Mesenchymal stem cell (in vitro differentiated cells and primary cell): ENCODE measurements around the gene SLC2A9.
"Not testable (repeated sequence)": the region's sequence is repeated elsewhere in the genome, so short reads cannot be mapped to it uniquely, and the experiment has no call there.

Experiments
- DNase-seq: peaks from one replicate; pipeline ENCODE4 v3.0.0-alpha.2; 2013
- H2AFZ ChIP-seq: one replicate; pipeline ENCODE4 v1.6.1; 2013; ENCODE audit warnings: low read depth, mild to moderate bottlenecking, control low read depth, inconsistent platforms, low read length, moderate library complexity
- H2AK5ac ChIP-seq: 2 replicates; pipeline ENCODE4 v1.6.1; 2013; ENCODE audit warnings: low read length, moderate library complexity, mild to moderate bottlenecking, inconsistent platforms; ENCODE audit not compliant: severe bottlenecking
- H2BK120ac ChIP-seq: one replicate; pipeline ENCODE4 v1.6.1; 2013; ENCODE audit warnings: low read depth, mild to moderate bottlenecking, inconsistent platforms, low read length, moderate library complexity
- H2BK12ac ChIP-seq, 2 experiments: one replicate each; pipeline ENCODE4 v1.6.1; 2013; ENCODE audit warnings: inconsistent platforms in 2 of 2, low read length in 2 of 2, mild to moderate bottlenecking in 2 of 2, moderate library complexity in 2 of 2, control low read depth in 1 of 2
- H2BK15ac ChIP-seq: one replicate; pipeline ENCODE4 v1.6.1; 2013; ENCODE audit warnings: mild to moderate bottlenecking, low read depth, inconsistent platforms; ENCODE audit not compliant: poor library complexity, severe bottlenecking
- H2BK5ac ChIP-seq: 2 replicates; pipeline ENCODE4 v1.6.1; 2013; ENCODE audit warnings: low read depth, mild to moderate bottlenecking, low read length, control low read depth, inconsistent platforms; ENCODE audit not compliant: poor library complexity, severe bottlenecking
- H3K14ac ChIP-seq, 2 experiments: one replicate each; pipeline ENCODE4 v1.6.1; 2013; ENCODE audit warnings: inconsistent platforms in 2 of 2, low read length in 2 of 2, control low read depth in 1 of 2, mild to moderate bottlenecking in 1 of 2, moderate library complexity in 1 of 2
- H3K18ac ChIP-seq, 2 experiments: one replicate each; pipeline ENCODE4 v1.6.1; 2013; ENCODE audit warnings: inconsistent platforms in 2 of 2, low read length in 2 of 2, control low read depth in 1 of 2, low read depth in 1 of 2, mild to moderate bottlenecking in 1 of 2
- H3K23ac ChIP-seq, 2 experiments: one replicate each; pipeline ENCODE4 v1.6.1; 2013; ENCODE audit warnings: inconsistent platforms in 2 of 2, low read length in 2 of 2, mild to moderate bottlenecking in 2 of 2, moderate library complexity in 2 of 2, control low read depth in 1 of 2
- H3K27ac ChIP-seq: 2 replicates; pipeline ENCODE4 v1.5.1; 2013; ENCODE audit warnings: mild to moderate bottlenecking, moderate library complexity, low read length, control low read depth, inconsistent platforms; ENCODE audit not compliant: poor library complexity, severe bottlenecking
- H3K27me3 ChIP-seq, 2 experiments: 2 replicates each; pipeline versions ENCODE4 v1.6.1 to v1.7.0; 2013; ENCODE audit warnings: low read length in 2 of 2, mild to moderate bottlenecking in 2 of 2, moderate library complexity in 2 of 2, control low read depth in 1 of 2, inconsistent platforms in 1 of 2; ENCODE audit not compliant: control insufficient read depth in 1 of 2, insufficient read depth in 1 of 2
- H3K36me3 ChIP-seq, 2 experiments: 2 replicates each; pipeline versions ENCODE4 v1.6.1 to v1.7.0; 2013; ENCODE audit warnings: low read length in 2 of 2, control low read depth in 1 of 2, inconsistent platforms in 1 of 2, low read depth in 1 of 2, mild to moderate bottlenecking in 1 of 2; ENCODE audit not compliant: insufficient read depth in 2 of 2, control insufficient read depth in 1 of 2
- H3K4ac ChIP-seq, 2 experiments: one replicate each; pipeline ENCODE4 v1.6.1; 2013; ENCODE audit warnings: inconsistent platforms in 2 of 2, low read length in 2 of 2, mild to moderate bottlenecking in 2 of 2, moderate library complexity in 2 of 2, control low read depth in 1 of 2, low read depth in 1 of 2
- H3K4me1 ChIP-seq: 2 replicates; pipeline ENCODE4 v1.6.1; 2013; ENCODE audit warnings: low read depth, low read length, control low read depth; ENCODE audit not compliant: control insufficient read depth, insufficient read depth
- H3K4me2 ChIP-seq: 2 replicates; pipeline ENCODE4 v1.6.1; 2013; ENCODE audit warnings: low read length, mild to moderate bottlenecking, inconsistent platforms; ENCODE audit not compliant: poor library complexity, severe bottlenecking
- H3K4me3 ChIP-seq, 2 experiments: 2 replicates each; pipeline versions ENCODE4 v1.5.1 to v1.7.0; 2013; ENCODE audit warnings: low read length in 2 of 2, mild to moderate bottlenecking in 2 of 2, control low read depth in 1 of 2, low read depth in 1 of 2; ENCODE audit not compliant: insufficient read depth in 1 of 2
- H3K79me1 ChIP-seq: replicated peaks from 2 replicates; pipeline ENCODE4 v1.6.1; 2013; ENCODE audit warnings: mild to moderate bottlenecking, control low read depth, low read length, inconsistent platforms; ENCODE audit not compliant: poor library complexity, severe bottlenecking
- H3K9ac ChIP-seq: 2 replicates; pipeline ENCODE4 v1.7.0; 2013; ENCODE audit warnings: mild to moderate bottlenecking, low read length, moderate library complexity
- H3K9me3 ChIP-seq: 2 replicates; pipeline ENCODE4 v1.7.0; 2013; ENCODE audit warnings: mild to moderate bottlenecking, low read length; ENCODE audit not compliant: control insufficient read depth
- H4K8ac ChIP-seq: one replicate; pipeline ENCODE4 v1.6.1; 2013; ENCODE audit warnings: inconsistent platforms, mild to moderate bottlenecking, low read length, moderate library complexity
- H4K91ac ChIP-seq: one replicate; pipeline ENCODE4 v1.6.1; 2013; ENCODE audit warnings: mild to moderate bottlenecking, low read length, inconsistent platforms
- WGBS: methylation state at CpG from one replicate; pipeline ENCODE4 v1.1.7; 2013; ENCODE audit warnings: mixed read lengths; 5-methylcytosine and 5-hydroxymethylcytosine counted together

SLC2A9 gene

GRCh38 chr4:9808077-9808476, 213.2 kb downstream of the SLC2A9 start:
- no peaks in the 10 kb centered on the region for H3K36me3 ChIP-seq
- no peak overlapping the region for H3K18ac ChIP-seq
- no peak overlapping the region for H3K27ac ChIP-seq
- H2BK15ac ChIP-seq, result no peak overlapping the region
- WGBS, result 86% methylated on average over 5 of the region's 5 CpGs
- no peaks in the 10 kb centered on the region for H3K79me1 ChIP-seq
- H2BK12ac ChIP-seq, result no peak overlapping the region
- H3K4me2 ChIP-seq, result no peak overlapping the region
- H3K23ac ChIP-seq, result no peak overlapping the region
- no peak for DNase-seq
- H3K27me3 ChIP-seq, result peaks cover 0 to 5% of the 10 kb centered on the region in 2 experiments
- no peak overlapping the region for H2BK120ac ChIP-seq
- H3K14ac ChIP-seq, result no peak overlapping the region
- H4K8ac ChIP-seq, result no peak overlapping the region
- no peak overlapping the region for H2AK5ac ChIP-seq
- no peak overlapping the region for H3K9ac ChIP-seq
- H3K4me1 ChIP-seq, result no peaks in the 10 kb centered on the region
- no peaks in the 10 kb centered on the region for H3K9me3 ChIP-seq
- H2BK5ac ChIP-seq, result no peak overlapping the region
- no peak overlapping the region for H4K91ac ChIP-seq
- no peak overlapping the region for H2AFZ ChIP-seq
- no peak overlapping the region for H3K4me3 ChIP-seq
- no peak overlapping the region for H3K4ac ChIP-seq

GRCh38 chr4:9804918-9805317, 216.4 kb downstream of the SLC2A9 start:
- Histone ChIP-seq H2BK15ac (no peak overlapping the region), H2BK5ac (no peak overlapping the region), H4K8ac (no peak overlapping the region), H2AFZ (no peak overlapping the region), H3K4me3 (no peak overlapping the region), H3K9me3 (no peaks in the 10 kb centered on the region), H3K27me3 (peaks cover 0 to 5% of the 10 kb centered on the region in 2 experiments), H3K9ac (no peak overlapping the region), H3K4me1 (no peaks in the 10 kb centered on the region), H2BK120ac (no peak overlapping the region), H3K23ac (no peak overlapping the region), H3K4ac (no peak overlapping the region), H4K91ac (no peak overlapping the region), H2BK12ac (no peak overlapping the region), H3K27ac (no peak overlapping the region), H3K18ac (no peak overlapping the region), H3K79me1 (no peaks in the 10 kb centered on the region), H3K36me3 (no peaks in the 10 kb centered on the region), H2AK5ac (no peak overlapping the region), H3K4me2 (no peak overlapping the region), H3K14ac (no peak overlapping the region)
- WGBS, result 65% methylated on average over 5 of the region's 5 CpGs
- DNase-seq, result no peak

DNA sequence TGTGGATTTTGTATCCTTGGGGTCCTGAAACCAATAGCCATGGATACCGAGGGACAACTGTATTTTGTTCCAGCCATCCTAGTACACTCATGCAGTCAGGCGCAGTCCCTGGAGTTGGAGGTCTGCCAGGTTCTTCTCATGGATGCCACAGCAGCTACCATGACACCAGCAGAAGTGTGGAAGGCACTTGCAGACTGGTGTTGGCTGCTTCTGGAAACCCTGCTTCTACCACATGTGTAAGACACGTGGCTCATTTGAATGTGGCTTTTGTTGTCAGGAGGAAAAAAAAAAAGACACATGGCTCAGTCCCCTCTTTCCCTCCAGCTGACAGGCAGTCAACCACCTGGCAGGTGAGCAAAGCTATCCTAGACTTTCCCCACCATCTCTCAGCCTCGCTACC, 220.4 kb downstream of the SLC2A9 start:
- no peak overlapping the region for H3K4me2 ChIP-seq
- no peak overlapping the region for H2BK12ac ChIP-seq
- no peaks in the 10 kb centered on the region for H3K9me3 ChIP-seq
- WGBS, result 59% methylated on average over 4 of the region's 4 CpGs
- no peaks in the 10 kb centered on the region for H3K79me1 ChIP-seq
- H3K36me3 ChIP-seq, result no peaks in the 10 kb centered on the region
- no peak overlapping the region for H3K4me3 ChIP-seq
- no peak overlapping the region for H2AK5ac ChIP-seq
- H3K14ac ChIP-seq, result no peak overlapping the region
- no peak overlapping the region for H3K27ac ChIP-seq
- no peak overlapping the region for H2BK5ac ChIP-seq
- H3K18ac ChIP-seq, result no peak overlapping the region
- H3K4me1 ChIP-seq, result no peaks in the 10 kb centered on the region
- H3K4ac ChIP-seq, result no peak overlapping the region
- H3K27me3 ChIP-seq, result peaks cover 0 to 5% of the 10 kb centered on the region in 2 experiments
- H3K23ac ChIP-seq, result no peak overlapping the region
- no peak overlapping the region for H4K91ac ChIP-seq
- no peak overlapping the region for H4K8ac ChIP-seq
- H2BK15ac ChIP-seq, result no peak overlapping the region
- no peak overlapping the region for H2BK120ac ChIP-seq
- H2AFZ ChIP-seq, result no peak overlapping the region
- no peak for DNase-seq
- no peak overlapping the region for H3K9ac ChIP-seq

DNA sequence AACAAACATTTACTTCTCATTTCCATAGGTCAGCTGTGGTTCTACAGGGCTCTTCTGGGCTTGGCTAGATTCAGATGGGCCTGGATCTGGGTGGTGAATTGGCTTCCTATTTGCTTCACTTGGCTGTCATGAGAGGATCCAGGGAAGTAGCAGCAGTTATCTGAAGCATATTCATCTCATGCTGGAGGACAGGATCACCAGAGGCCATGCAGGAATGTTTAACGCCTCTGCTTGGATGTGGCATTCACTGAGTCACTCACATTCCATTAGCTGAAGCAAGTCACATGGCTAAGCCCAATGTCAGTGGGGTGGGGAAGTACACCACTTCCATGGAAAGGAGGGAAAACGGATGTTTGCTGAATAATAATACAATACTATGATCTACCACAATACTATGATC, 224.7 kb downstream of the SLC2A9 start:
- H3K36me3 ChIP-seq, H3K9ac ChIP-seq, H2BK120ac ChIP-seq, H3K4me2 ChIP-seq, H3K4ac ChIP-seq, H3K4me3 ChIP-seq, H2AFZ ChIP-seq, H3K27ac ChIP-seq, H3K4me1 ChIP-seq, H3K23ac ChIP-seq, H3K79me1 ChIP-seq, H2AK5ac ChIP-seq, H2BK12ac ChIP-seq, H3K14ac ChIP-seq, H4K8ac ChIP-seq, H3K27me3 ChIP-seq, H2BK5ac ChIP-seq, H3K18ac ChIP-seq, H2BK15ac ChIP-seq, DNase-seq, H4K91ac ChIP-seq, H3K9me3 ChIP-seq: not testable (repeated sequence)
- no CpG with 5 or more reads among the region's 2 CpGs for WGBS
